Measurements from ENCODE around the gene WFS1.

The WFS1 gene

GRCh38 chr4:6303943-6304342 is 34.3 kb downstream of the WFS1 start:
- DNase-seq, result no peak

- no peak for DNase-seq
These were observed 36.6 kb downstream of the WFS1 start for GRCh38 chr4:6306299-6306698.

GRCh38 chr4:6307230-6307629 is 37.6 kb downstream of the WFS1 start:
- no peak for DNase-seq

GRCh38 chr4:6307891-6308290 is 38.2 kb downstream of the WFS1 start:
- no peak for DNase-seq

- no peak for DNase-seq
These were observed 39.4 kb downstream of the WFS1 start for GRCh38 chr4:6308899-6309643.

GRCh38 chr4:6309777-6310176 is 40.1 kb downstream of the WFS1 start:
- DNase-seq, result no peak

- DNase-seq, result no peak
These were observed 43.6 kb downstream of the WFS1 start for GRCh38 chr4:6313216-6313615.

- DNase-seq, result no peak
These were observed 46.9 kb downstream of the WFS1 start for GRCh38 chr4:6316461-6317003.

- no peak for DNase-seq
These were observed 48.6 kb downstream of the WFS1 start for GRCh38 chr4:6318206-6318605.

- DNase-seq, result peak; percentile 45
These were observed 50.0 kb downstream of the WFS1 start for GRCh38 chr4:6319530-6320150.

GRCh38 chr4:6320663-6321062 is 51.0 kb downstream of the WFS1 start:
- no peak for DNase-seq

- DNase-seq, result no peak
These were observed 51.7 kb downstream of the WFS1 start for GRCh38 chr4:6321361-6321760.

- DNase-seq, result no peak
These were observed 52.6 kb downstream of the WFS1 start for GRCh38 chr4:6322067-6322760.

GRCh38 chr4:6322761-6323566 is 53.3 kb downstream of the WFS1 start:
- no peak for DNase-seq

GRCh38 chr4:6324461-6324998 is 54.9 kb downstream of the WFS1 start:
- no peak for DNase-seq

- no peak for DNase-seq
These were observed 55.5 kb downstream of the WFS1 start for GRCh38 chr4:6324999-6325787.

- no peak for DNase-seq
These were observed 56.2 kb downstream of the WFS1 start for GRCh38 chr4:6325788-6326290.

GRCh38 chr4:6326312-6327060 is 56.8 kb downstream of the WFS1 start:
- DNase-seq, result no peak

- peak; percentile 31 for DNase-seq
These were observed 57.7 kb downstream of the WFS1 start for GRCh38 chr4:6327220-6327917.

- no peak for DNase-seq
These were observed 58.9 kb downstream of the WFS1 start for GRCh38 chr4:6328526-6328925.
